ENCODE results near the gene BIN2.

GRCh38 chr12:51238037-51238509, 85.9 kb downstream of the BIN2 start:
- no peak for TF ChIP-seq EZH2 (IDR thresholded peaks at IDR 0.05)
- TF ChIP-seq POLR2AphosphoS5 (IDR thresholded peaks at IDR 0.05; ENCODE audit: borderline replicate concordance, low read depth, low read length) = no peak
